ENCODE measurements around the gene TSPAN31.

DNA sequence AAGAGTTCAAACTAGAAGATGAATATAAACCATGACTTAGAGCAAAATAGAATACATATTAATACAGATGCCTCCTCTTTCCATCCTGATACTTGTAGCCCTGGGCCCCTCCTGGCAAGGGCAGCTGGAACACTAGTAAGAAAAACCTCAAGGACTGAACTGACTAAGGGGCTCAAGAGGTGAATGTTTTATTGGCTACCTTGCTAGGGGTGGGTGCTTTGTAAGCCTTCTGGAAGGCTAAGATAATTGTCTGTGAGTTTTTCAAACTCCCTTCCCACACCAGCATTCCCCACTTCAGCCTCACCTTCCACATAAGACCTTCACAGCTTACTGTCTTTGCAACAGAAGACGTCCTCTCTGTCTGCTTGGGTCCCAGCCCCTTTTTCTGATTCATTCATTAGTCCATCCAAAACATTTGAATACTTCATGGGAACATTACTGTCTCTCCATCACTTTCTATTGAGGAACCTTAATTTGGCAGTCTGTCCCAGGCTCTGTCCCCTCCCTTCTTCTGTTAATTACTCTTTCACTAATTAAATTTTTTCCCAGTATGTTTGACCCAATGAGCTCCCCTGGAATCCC, 9.0 kb downstream of the TSPAN31 start:
- TF ChIP-seq SIRT6 (IDR thresholded peaks at IDR 0.05; ENCODE audit: low read depth, low read length), result no peak
- no peak for TF ChIP-seq HNRNPL (IDR thresholded peaks at IDR 0.05; ENCODE audit: low read depth, low read length)
- TF ChIP-seq, protein P1, sequence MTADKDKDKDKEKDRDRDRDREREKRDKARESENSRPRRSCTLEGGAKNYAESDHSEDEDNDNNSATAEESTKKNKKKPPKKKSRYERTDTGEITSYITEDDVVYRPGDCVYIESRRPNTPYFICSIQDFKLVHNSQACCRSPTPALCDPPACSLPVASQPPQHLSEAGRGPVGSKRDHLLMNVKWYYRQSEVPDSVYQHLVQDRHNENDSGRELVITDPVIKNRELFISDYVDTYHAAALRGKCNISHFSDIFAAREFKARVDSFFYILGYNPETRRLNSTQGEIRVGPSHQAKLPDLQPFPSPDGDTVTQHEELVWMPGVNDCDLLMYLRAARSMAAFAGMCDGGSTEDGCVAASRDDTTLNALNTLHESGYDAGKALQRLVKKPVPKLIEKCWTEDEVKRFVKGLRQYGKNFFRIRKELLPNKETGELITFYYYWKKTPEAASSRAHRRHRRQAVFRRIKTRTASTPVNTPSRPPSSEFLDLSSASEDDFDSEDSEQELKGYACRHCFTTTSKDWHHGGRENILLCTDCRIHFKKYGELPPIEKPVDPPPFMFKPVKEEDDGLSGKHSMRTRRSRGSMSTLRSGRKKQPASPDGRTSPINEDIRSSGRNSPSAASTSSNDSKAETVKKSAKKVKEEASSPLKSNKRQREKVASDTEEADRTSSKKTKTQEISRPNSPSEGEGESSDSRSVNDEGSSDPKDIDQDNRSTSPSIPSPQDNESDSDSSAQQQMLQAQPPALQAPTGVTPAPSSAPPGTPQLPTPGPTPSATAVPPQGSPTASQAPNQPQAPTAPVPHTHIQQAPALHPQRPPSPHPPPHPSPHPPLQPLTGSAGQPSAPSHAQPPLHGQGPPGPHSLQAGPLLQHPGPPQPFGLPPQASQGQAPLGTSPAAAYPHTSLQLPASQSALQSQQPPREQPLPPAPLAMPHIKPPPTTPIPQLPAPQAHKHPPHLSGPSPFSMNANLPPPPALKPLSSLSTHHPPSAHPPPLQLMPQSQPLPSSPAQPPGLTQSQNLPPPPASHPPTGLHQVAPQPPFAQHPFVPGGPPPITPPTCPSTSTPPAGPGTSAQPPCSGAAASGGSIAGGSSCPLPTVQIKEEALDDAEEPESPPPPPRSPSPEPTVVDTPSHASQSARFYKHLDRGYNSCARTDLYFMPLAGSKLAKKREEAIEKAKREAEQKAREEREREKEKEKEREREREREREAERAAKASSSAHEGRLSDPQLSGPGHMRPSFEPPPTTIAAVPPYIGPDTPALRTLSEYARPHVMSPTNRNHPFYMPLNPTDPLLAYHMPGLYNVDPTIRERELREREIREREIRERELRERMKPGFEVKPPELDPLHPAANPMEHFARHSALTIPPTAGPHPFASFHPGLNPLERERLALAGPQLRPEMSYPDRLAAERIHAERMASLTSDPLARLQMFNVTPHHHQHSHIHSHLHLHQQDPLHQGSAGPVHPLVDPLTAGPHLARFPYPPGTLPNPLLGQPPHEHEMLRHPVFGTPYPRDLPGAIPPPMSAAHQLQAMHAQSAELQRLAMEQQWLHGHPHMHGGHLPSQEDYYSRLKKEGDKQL (CRISPR knock-in tag; IDR thresholded peaks at IDR 0.05; ENCODE audit: borderline replicate concordance), result no peak
- TF ChIP-seq CBX3 (IDR thresholded peaks at IDR 0.05; ENCODE audit: borderline replicate concordance in 1 of 2, low read length in 2 of 2), result no peak
- TF ChIP-seq, protein P2, sequence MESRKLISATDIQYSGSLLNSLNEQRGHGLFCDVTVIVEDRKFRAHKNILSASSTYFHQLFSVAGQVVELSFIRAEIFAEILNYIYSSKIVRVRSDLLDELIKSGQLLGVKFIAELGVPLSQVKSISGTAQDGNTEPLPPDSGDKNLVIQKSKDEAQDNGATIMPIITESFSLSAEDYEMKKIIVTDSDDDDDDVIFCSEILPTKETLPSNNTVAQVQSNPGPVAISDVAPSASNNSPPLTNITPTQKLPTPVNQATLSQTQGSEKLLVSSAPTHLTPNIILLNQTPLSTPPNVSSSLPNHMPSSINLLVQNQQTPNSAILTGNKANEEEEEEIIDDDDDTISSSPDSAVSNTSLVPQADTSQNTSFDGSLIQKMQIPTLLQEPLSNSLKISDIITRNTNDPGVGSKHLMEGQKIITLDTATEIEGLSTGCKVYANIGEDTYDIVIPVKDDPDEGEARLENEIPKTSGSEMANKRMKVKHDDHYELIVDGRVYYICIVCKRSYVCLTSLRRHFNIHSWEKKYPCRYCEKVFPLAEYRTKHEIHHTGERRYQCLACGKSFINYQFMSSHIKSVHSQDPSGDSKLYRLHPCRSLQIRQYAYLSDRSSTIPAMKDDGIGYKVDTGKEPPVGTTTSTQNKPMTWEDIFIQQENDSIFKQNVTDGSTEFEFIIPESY (CRISPR knock-in tag; IDR thresholded peaks at IDR 0.05), result no peak
- no peak for TF ChIP-seq MAFK (IDR thresholded peaks at IDR 0.05; ENCODE audit: low read length)
- TF ChIP-seq EZH2 (IDR thresholded peaks at IDR 0.05; ENCODE audit: borderline replicate concordance, low read depth, low read length), result no peak
- TF ChIP-seq TAF1 (IDR thresholded peaks at IDR 0.05; ENCODE audit: control insufficient read depth, extremely low read depth, insufficient read depth, low read length, severe bottlenecking), result no peak
- TF ChIP-seq YBX1 (IDR thresholded peaks at IDR 0.05), result no peak

All from K562 (cell line).